A549 (cell line): Measurements from ENCODE around the gene AAGAB.

Source experiments
- JUN ChIP-seq, 2 experiments: fragments of >200 bp; sonication (Bioruptor Twin); formaldehyde crosslinking; IDR thresholded peaks; 2 replicates in 1 of 2; 3 replicates in 1 of 2; pipeline ENCODE4 v1.6.1; 2016 to 2017
- NR3C1 ChIP-seq: fragments of >200 bp; sonication (Bioruptor Twin); formaldehyde crosslinking; IDR thresholded peaks from 3 replicates; pipeline ENCODE4 v1.6.1; 2017
- RNF2 ChIP-seq: fragments of 200-600 bp; sonication (generic); IDR thresholded peaks from 2 replicates; pipeline ENCODE4 v1.6.1; 2016; ENCODE audit warnings: low read depth, mild to moderate bottlenecking, antibody characterized with exemption, moderate library complexity, borderline replicate concordance
- TF ChIP-seq, protein P1 (sequence below): fragments of >200 bp; sonication (Bioruptor Twin); formaldehyde crosslinking; IDR thresholded peaks from 3 replicates; pipeline ENCODE4 v1.5.1; 2016
- TF ChIP-seq, protein P2 (sequence below): fragments of 150-350 bp; IDR thresholded peaks from 2 replicates; pipeline ENCODE4 v1.6.1; 2014; ENCODE audit warnings: low read depth, mild to moderate bottlenecking, low read length

DNA sequence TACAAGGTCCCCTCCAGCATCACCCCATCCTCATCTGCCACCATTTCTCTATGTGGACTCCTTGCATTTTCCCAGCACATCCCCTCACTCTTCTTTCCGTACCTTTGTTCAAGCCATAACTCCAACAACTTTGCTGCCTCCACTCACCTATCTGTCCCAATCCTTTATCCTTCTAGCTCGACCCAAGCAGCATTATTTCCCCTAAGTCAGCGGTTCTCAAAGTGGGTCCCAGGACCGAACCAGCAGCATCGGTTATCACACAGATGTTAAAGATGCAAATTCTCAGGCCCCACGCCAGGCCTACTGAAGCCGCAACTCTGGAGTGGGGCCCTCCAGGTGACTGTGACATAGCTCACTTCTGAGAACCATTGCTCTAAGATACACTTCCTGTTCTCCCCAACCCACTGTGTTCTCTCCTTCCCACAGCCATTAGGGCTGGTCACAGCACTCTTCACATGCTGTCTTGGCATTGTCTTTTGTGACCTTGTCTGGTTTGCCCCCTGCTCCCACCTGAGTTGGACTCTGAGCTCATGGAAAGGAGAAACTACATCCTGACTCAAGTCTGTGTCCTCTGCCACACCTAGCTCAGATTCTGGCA lies 56.2 kb downstream of the AAGAB start:
- TF ChIP-seq, protein P1, sequence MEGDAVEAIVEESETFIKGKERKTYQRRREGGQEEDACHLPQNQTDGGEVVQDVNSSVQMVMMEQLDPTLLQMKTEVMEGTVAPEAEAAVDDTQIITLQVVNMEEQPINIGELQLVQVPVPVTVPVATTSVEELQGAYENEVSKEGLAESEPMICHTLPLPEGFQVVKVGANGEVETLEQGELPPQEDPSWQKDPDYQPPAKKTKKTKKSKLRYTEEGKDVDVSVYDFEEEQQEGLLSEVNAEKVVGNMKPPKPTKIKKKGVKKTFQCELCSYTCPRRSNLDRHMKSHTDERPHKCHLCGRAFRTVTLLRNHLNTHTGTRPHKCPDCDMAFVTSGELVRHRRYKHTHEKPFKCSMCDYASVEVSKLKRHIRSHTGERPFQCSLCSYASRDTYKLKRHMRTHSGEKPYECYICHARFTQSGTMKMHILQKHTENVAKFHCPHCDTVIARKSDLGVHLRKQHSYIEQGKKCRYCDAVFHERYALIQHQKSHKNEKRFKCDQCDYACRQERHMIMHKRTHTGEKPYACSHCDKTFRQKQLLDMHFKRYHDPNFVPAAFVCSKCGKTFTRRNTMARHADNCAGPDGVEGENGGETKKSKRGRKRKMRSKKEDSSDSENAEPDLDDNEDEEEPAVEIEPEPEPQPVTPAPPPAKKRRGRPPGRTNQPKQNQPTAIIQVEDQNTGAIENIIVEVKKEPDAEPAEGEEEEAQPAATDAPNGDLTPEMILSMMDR: no peak
- TF ChIP-seq, protein P2, sequence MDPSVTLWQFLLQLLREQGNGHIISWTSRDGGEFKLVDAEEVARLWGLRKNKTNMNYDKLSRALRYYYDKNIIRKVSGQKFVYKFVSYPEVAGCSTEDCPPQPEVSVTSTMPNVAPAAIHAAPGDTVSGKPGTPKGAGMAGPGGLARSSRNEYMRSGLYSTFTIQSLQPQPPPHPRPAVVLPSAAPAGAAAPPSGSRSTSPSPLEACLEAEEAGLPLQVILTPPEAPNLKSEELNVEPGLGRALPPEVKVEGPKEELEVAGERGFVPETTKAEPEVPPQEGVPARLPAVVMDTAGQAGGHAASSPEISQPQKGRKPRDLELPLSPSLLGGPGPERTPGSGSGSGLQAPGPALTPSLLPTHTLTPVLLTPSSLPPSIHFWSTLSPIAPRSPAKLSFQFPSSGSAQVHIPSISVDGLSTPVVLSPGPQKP: no peak
- TF ChIP-seq JUN (IDR thresholded peaks at IDR 0.05) (no peak), RNF2 (no peak), NR3C1 (no peak)
